ENCODE measurements around the gene TOP3A. TPM values are rescaled to one million over a fixed set of nuclear protein-coding genes. Genes with fewer than 3 reads are reported as not detected.

The TOP3A gene
- total RNA-seq, 1 donor from 2014 or later, result 46.4 TPM

GRCh38 chr17:18224053-18224386 lies 90.8 kb downstream of the TOP3A start:
- DNase-seq (no peak), ATAC-seq (ENCODE audit: low read depth) (no peak)
- H3K4me3 Mint-ChIP-seq, result no peak overlapping the region
- H3K27me3 Mint-ChIP-seq, result no peaks in the 10 kb centered on the region
- peaks cover 4% of the 10 kb centered on the region for H3K36me3 Mint-ChIP-seq (ENCODE audit: low read depth)
- H3K4me1 Mint-ChIP-seq, result peaks cover 9% of the 10 kb centered on the region
- ChIA-PET POLR2A (no interaction called here), CTCF (no interaction called here)
- intact Hi-C loops (cut with micrococcal nuclease), result no loop called here
- H3K9me3 Mint-ChIP-seq, result no peaks in the 10 kb centered on the region
- TF ChIP-seq CTCF (IDR thresholded peaks at IDR 0.05), result no peak
- no peak overlapping the region for H3K27ac Mint-ChIP-seq

Other genes with a start within 250 kb of the TOP3A start
- 55.7 and 67.1 TPM in 2 replicates for gene DRG2, start 227.0 kb downstream of the TOP3A start, total RNA-seq
- 0.73 and 1.3 TPM in 2 replicates for gene MYO15A, start 206.2 kb downstream of the TOP3A start, total RNA-seq
- 72.8 and 74.6 TPM in 2 replicates for gene ALKBH5, start 131.2 kb downstream of the TOP3A start, total RNA-seq
- gene LLGL1, start 89.4 kb downstream of the TOP3A start, total RNA-seq, result 9.7 and 10.5 TPM in 2 replicates
- gene FLII, start 56.3 kb downstream of the TOP3A start, total RNA-seq, result 291 and 301 TPM in 2 replicates
- gene MIEF2, start 54.3 kb downstream of the TOP3A start, total RNA-seq, result 5.6 and 8.8 TPM in 2 replicates
- 32.5 and 36.9 TPM in 2 replicates for gene SMCR8, start 299 bp upstream of the TOP3A start, total RNA-seq
- gene SHMT1, start 48.6 kb upstream of the TOP3A start, total RNA-seq, result 17.9 and 18.4 TPM in 2 replicates
- not detected in 2 replicates for gene EVPLL, start 62.8 kb upstream of the TOP3A start, total RNA-seq
- gene LGALS9C, start 161.8 kb upstream of the TOP3A start, total RNA-seq, result not detected in 2 replicates

All from activated B cell treated with CpG ODN at 0.5 μM for 24 hours (primary cell).